Measurements from ENCODE around the gene SLC8A1.

SLC8A1 gene

GRCh38 chr2:40256649-40257048, 195.2 kb downstream of the SLC8A1 start:
- no peak for TF ChIP-seq POU6F1 (CRISPR knock-in tag; IDR thresholded peaks at IDR 0.05; ENCODE audit: borderline replicate concordance, low read depth)
- no peak for TF ChIP-seq TCF4 (CRISPR knock-in tag; IDR thresholded peaks at IDR 0.05; ENCODE audit: borderline replicate concordance)
- no peak for TF ChIP-seq PATZ1 (CRISPR knock-in tag; IDR thresholded peaks at IDR 0.05; ENCODE audit: borderline replicate concordance)
- no peak for TF ChIP-seq ZFP3 (CRISPR knock-in tag; IDR thresholded peaks at IDR 0.05)
- TF ChIP-seq RARB (CRISPR knock-in tag; IDR thresholded peaks at IDR 0.05): no peak
- TF ChIP-seq ZFP30 (CRISPR knock-in tag; IDR thresholded peaks at IDR 0.05): no peak
- no peak for TF ChIP-seq TOX (CRISPR knock-in tag; IDR thresholded peaks at IDR 0.05; ENCODE audit: borderline replicate concordance)
- TF ChIP-seq ISL1 (CRISPR knock-in tag; IDR thresholded peaks at IDR 0.05): no peak
- TF ChIP-seq TSHZ2 (CRISPR knock-in tag; IDR thresholded peaks at IDR 0.05): no peak
- TF ChIP-seq CREB5 (CRISPR knock-in tag; IDR thresholded peaks at IDR 0.05; ENCODE audit: low read depth): no peak
- TF ChIP-seq ZNF70 (CRISPR knock-in tag; IDR thresholded peaks at IDR 0.05): no peak
- TF ChIP-seq ARNTL (CRISPR knock-in tag; IDR thresholded peaks at IDR 0.05; ENCODE audit: borderline replicate concordance, low read depth): no peak
- TF ChIP-seq ZNF8 (CRISPR knock-in tag; IDR thresholded peaks at IDR 0.05): no peak
- no peak for TF ChIP-seq ZNF565 (CRISPR knock-in tag; conservative IDR thresholded peaks at IDR 0.05; ENCODE audit: low read depth)
- no peak for TF ChIP-seq CSDC2 (CRISPR knock-in tag; IDR thresholded peaks at IDR 0.05)
- TF ChIP-seq CSRNP3 (CRISPR knock-in tag; IDR thresholded peaks at IDR 0.05): no peak
- TF ChIP-seq PPARA (CRISPR knock-in tag; IDR thresholded peaks at IDR 0.05; ENCODE audit: borderline replicate concordance): no peak
- ATAC-seq: peak; percentile 96

- no peak for ATAC-seq
- TF ChIP-seq ZNF565 (CRISPR knock-in tag; conservative IDR thresholded peaks at IDR 0.05; ENCODE audit: low read depth): no peak
- TF ChIP-seq ZFP3 (CRISPR knock-in tag; IDR thresholded peaks at IDR 0.05): no peak
- TF ChIP-seq CSRNP3 (CRISPR knock-in tag; IDR thresholded peaks at IDR 0.05): no peak
- TF ChIP-seq ARNTL (CRISPR knock-in tag; IDR thresholded peaks at IDR 0.05; ENCODE audit: borderline replicate concordance, low read depth): no peak
- TF ChIP-seq ESRRG (CRISPR knock-in tag; IDR thresholded peaks at IDR 0.05): no peak
- no peak for TF ChIP-seq ZNF70 (CRISPR knock-in tag; IDR thresholded peaks at IDR 0.05)
- TF ChIP-seq SNAI2 (CRISPR knock-in tag; IDR thresholded peaks at IDR 0.05): no peak
- no peak for TF ChIP-seq ZC3H10 (CRISPR knock-in tag; IDR thresholded peaks at IDR 0.05)
- TF ChIP-seq TSHZ2 (CRISPR knock-in tag; IDR thresholded peaks at IDR 0.05): no peak
- no peak for TF ChIP-seq RARB (CRISPR knock-in tag; IDR thresholded peaks at IDR 0.05)
These were observed 195.9 kb downstream of the SLC8A1 start for GRCh38 chr2:40256008-40256407.

All from SK-N-SH treated with all-trans-retinoic acid at 6 μM for 48 hours (cell line).